Neural progenitor cell (in vitro differentiated cells): ENCODE measurements around the gene WFS1. TPM values are rescaled to one million over a fixed set of nuclear protein-coding genes. Genes with fewer than 3 reads are reported as not detected.

Experiments
- DNase-seq: peaks from one replicate; pipeline ENCODE4 v3.0.0-alpha.2; 2016; ENCODE audit warnings: low spot score
- H2AFZ ChIP-seq: fragments of 200-600 bp; sonication (generic); replicated peaks from 2 replicates; pipeline ENCODE4 v1.6.1; 2016; ENCODE audit warnings: antibody characterized with exemption
- H3F3A ChIP-seq: fragments of 200-600 bp; sonication (generic); 2 replicates; pipeline ENCODE4 v1.6.1; 2016; ENCODE audit warnings: antibody characterized with exemption, low read depth
- H3K27ac ChIP-seq: fragments of 200-600 bp; sonication (generic); 2 replicates; pipeline ENCODE4 v1.5.1; 2016; ENCODE audit warnings: mild to moderate bottlenecking
- H3K27me3 ChIP-seq: fragments of 200-600 bp; sonication (generic); 2 replicates; pipeline ENCODE4 v1.6.1; 2016; ENCODE audit warnings: mild to moderate bottlenecking, moderate library complexity
- H3K36me3 ChIP-seq: fragments of 200-600 bp; sonication (generic); 2 replicates; pipeline ENCODE4 v1.5.1; 2016
- H3K4me1 ChIP-seq: fragments of 200-600 bp; sonication (generic); 2 replicates; pipeline ENCODE4 v1.6.1; 2016; ENCODE audit warnings: mixed run types
- H3K4me2 ChIP-seq: fragments of 200-600 bp; sonication (generic); 2 replicates; pipeline ENCODE4 v1.6.1; 2016
- H3K4me3 ChIP-seq: fragments of 200-600 bp; sonication (generic); 2 replicates; pipeline ENCODE4 v1.5.1; 2016
- H3K79me2 ChIP-seq: fragments of 200-600 bp; sonication (generic); 2 replicates; pipeline ENCODE4 v1.6.1; 2016; ENCODE audit warnings: low read depth
- H3K9ac ChIP-seq: fragments of 200-600 bp; sonication (generic); 2 replicates; pipeline ENCODE4 v1.6.1; 2016
- H3K9me3 ChIP-seq: fragments of 200-600 bp; sonication (generic); 2 replicates; pipeline ENCODE4 v1.5.1; 2016; ENCODE audit warnings: low read depth
- H4K20me1 ChIP-seq: fragments of 200-600 bp; sonication (generic); 2 replicates; pipeline ENCODE4 v1.6.1; 2016; ENCODE audit warnings: low read depth
- H3K27ac Mint-ChIP-seq: 3 replicates; pipeline ENCODE4 v1.8.0; 2021; ENCODE audit warnings: mixed read lengths
- H3K27me3 Mint-ChIP-seq: 2 replicates; pipeline ENCODE4 v1.8.0; 2022; ENCODE audit warnings: low read depth, mild to moderate bottlenecking, inconsistent platforms, moderate library complexity, mixed read lengths; ENCODE audit not compliant: insufficient read depth
- H3K36me3 Mint-ChIP-seq: 3 replicates; pipeline ENCODE4 v1.8.0; 2021; ENCODE audit warnings: mixed read lengths
- H3K4me1 Mint-ChIP-seq: 3 replicates; pipeline ENCODE4 v1.8.0; 2021; ENCODE audit warnings: mixed read lengths
- H3K4me3 Mint-ChIP-seq: 3 replicates; pipeline ENCODE4 v1.8.0; 2021; ENCODE audit warnings: mild to moderate bottlenecking, moderate library complexity, mixed read lengths
- H3K9me3 Mint-ChIP-seq: 3 replicates; pipeline ENCODE4 v1.8.0; 2020; ENCODE audit warnings: mixed read lengths
- EZH2 ChIP-seq: fragments of 200-600 bp; sonication (generic); IDR thresholded peaks from 2 replicates; pipeline ENCODE4 v1.6.1; 2017; ENCODE audit warnings: antibody characterized with exemption, mild to moderate bottlenecking, moderate library complexity
- EZH2phosphoT487 ChIP-seq: fragments of 200-600 bp; sonication (generic); IDR thresholded peaks from 2 replicates; pipeline ENCODE4 v1.6.1; 2017; ENCODE audit warnings: antibody characterized with exemption
- total RNA-seq: library from RNA; depleted of rRNA; stranded (reverse); fragments of >200 nt; gene quantifications from 2 replicates; pipeline ENCODE4 v1.2.3, GENCODE V29; 2015; ENCODE audit warnings: low replicate concordance
- TF ChIP-seq, protein P1 (sequence below): fragments of 200-600 bp; sonication (generic); IDR thresholded peaks from 2 replicates; pipeline ENCODE4 v1.5.1; 2017; ENCODE audit warnings: antibody characterized with exemption, mild to moderate bottlenecking

The WFS1 gene
- total RNA-seq, 1 donor from 2014 or later = 8.8 TPM

GRCh38 chr4:6246170-6246634 is 23.4 kb upstream of the WFS1 start:
- Mint-ChIP-seq H3K27me3 (peaks cover 16% of the 10 kb centered on the region), H3K4me1 (peaks cover 5% of the 10 kb centered on the region), H3K36me3 (no peaks in the 10 kb centered on the region), H3K9me3 (peaks cover 10% of the 10 kb centered on the region), H3K27ac (no peak overlapping the region), H3K4me3 (no peak overlapping the region)
- no peaks in the 10 kb centered on the region for H3K9me3 ChIP-seq
- peak overlapping the region; percentile 37 for H3K4me3 ChIP-seq
- no peak overlapping the region for H3K9ac ChIP-seq
- no peak overlapping the region for H3K27ac ChIP-seq
- no peaks in the 10 kb centered on the region for H4K20me1 ChIP-seq
- H3K27me3 ChIP-seq = peaks cover 40% of the 10 kb centered on the region
- H3K36me3 ChIP-seq = no peaks in the 10 kb centered on the region
- H3K4me1 ChIP-seq = no peaks in the 10 kb centered on the region
- peak overlapping the region; percentile 74 for H3K4me2 ChIP-seq
- no peaks in the 10 kb centered on the region for H3K79me2 ChIP-seq
- TF ChIP-seq EZH2phosphoT487 = no peak
- no peak for TF ChIP-seq EZH2
- TF ChIP-seq, protein P1, sequence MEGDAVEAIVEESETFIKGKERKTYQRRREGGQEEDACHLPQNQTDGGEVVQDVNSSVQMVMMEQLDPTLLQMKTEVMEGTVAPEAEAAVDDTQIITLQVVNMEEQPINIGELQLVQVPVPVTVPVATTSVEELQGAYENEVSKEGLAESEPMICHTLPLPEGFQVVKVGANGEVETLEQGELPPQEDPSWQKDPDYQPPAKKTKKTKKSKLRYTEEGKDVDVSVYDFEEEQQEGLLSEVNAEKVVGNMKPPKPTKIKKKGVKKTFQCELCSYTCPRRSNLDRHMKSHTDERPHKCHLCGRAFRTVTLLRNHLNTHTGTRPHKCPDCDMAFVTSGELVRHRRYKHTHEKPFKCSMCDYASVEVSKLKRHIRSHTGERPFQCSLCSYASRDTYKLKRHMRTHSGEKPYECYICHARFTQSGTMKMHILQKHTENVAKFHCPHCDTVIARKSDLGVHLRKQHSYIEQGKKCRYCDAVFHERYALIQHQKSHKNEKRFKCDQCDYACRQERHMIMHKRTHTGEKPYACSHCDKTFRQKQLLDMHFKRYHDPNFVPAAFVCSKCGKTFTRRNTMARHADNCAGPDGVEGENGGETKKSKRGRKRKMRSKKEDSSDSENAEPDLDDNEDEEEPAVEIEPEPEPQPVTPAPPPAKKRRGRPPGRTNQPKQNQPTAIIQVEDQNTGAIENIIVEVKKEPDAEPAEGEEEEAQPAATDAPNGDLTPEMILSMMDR = no peak
- DNase-seq = no peak
- H3F3A ChIP-seq = no peaks in the 10 kb centered on the region
- peak overlapping the region; percentile 92 for H2AFZ ChIP-seq

DNA sequence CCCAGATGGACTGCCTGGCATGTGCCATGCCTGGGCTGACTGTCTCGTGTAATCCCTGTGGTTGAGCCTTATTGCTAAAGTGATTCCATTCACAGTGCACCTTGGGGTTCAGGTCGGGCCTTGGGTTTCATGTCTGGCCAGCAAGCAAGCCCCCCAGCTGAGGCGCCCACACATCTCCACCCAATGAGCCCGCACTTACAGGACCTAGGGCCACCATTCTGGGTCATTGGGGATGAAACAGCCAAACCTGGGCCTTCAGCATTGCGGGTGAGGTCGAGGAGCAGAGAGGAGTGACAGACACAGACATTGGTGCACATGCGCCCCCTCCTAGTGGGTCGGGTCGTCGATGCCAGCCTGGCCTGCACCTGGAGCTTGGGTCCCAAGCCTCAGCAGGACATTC is 21.3 kb upstream of the WFS1 start:
- no peak overlapping the region for H3K4me3 ChIP-seq
- H3K4me2 ChIP-seq = no peak overlapping the region
- Mint-ChIP-seq H3K36me3 (no peaks in the 10 kb centered on the region), H3K27me3 (peaks cover 22% of the 10 kb centered on the region), H3K4me1 (peaks cover 5% of the 10 kb centered on the region), H3K9me3 (peaks cover 10% of the 10 kb centered on the region), H3K27ac (no peak overlapping the region), H3K4me3 (no peak overlapping the region)
- H3K9ac ChIP-seq = no peak overlapping the region
- peaks cover 34% of the 10 kb centered on the region for H3K27me3 ChIP-seq
- no peak overlapping the region for H2AFZ ChIP-seq
- H3K4me1 ChIP-seq = no peaks in the 10 kb centered on the region
- H3K9me3 ChIP-seq = no peaks in the 10 kb centered on the region
- H3K27ac ChIP-seq = no peak overlapping the region
- no peak for TF ChIP-seq EZH2phosphoT487
- TF ChIP-seq EZH2 = no peak
- TF ChIP-seq, protein P1 = no peak
- no peak for DNase-seq
- no peaks in the 10 kb centered on the region for H3F3A ChIP-seq
- H3K79me2 ChIP-seq = no peaks in the 10 kb centered on the region
- H4K20me1 ChIP-seq = no peaks in the 10 kb centered on the region
- H3K36me3 ChIP-seq = no peaks in the 10 kb centered on the region

DNA sequence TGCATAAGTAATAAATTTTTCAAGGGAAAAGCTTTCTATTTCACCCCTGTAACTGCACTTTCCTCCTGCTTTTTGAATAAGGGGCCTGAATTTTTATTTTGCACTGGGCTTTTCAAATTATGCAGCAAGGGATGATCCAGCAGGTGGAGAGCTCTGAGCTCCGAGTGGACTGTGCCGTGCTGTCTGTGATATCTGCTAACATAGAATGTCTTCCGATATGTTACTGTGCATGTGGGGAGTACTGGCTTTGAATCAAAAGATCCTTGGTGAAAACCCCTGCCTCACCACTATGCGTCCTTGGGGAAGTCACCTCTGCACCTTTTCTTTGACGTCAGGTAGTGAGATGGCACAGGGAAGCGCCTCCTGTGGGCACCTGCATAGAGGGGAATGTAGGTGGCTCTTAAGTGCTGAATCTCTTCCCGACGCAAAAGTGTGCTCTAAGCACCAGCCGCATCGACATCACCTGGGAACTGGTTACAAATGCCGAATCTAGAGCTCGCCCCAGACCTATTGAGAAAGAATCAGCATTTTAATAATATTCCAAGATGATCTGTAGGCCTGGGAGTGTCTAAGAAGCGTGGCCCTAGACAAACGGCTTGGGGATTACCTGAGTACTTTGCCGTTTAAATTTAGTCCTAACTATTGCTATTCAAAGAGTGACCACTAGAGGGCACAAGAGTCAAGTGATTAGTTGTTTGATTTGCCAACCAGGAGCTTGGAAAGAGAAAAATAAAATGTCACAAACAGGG is 19.2 kb upstream of the WFS1 start:
- Histone ChIP-seq H3K36me3 (no peaks in the 10 kb centered on the region), H3K4me2 (peak overlapping the region; percentile 56), H3K27ac (no peak overlapping the region), H3K27me3 (peaks cover 14% of the 10 kb centered on the region), H3K4me1 (no peaks in the 10 kb centered on the region), H3K9me3 (no peaks in the 10 kb centered on the region), H4K20me1 (no peaks in the 10 kb centered on the region), H3F3A (no peaks in the 10 kb centered on the region), H3K9ac (no peak overlapping the region), H2AFZ (peak overlapping the region; percentile 69), H3K79me2 (no peaks in the 10 kb centered on the region), H3K4me3 (peak overlapping the region; percentile 24)
- Mint-ChIP-seq H3K4me3 (no peak overlapping the region), H3K9me3 (peaks cover 4% of the 10 kb centered on the region), H3K27ac (peak overlapping the region; percentile 46), H3K4me1 (peaks cover 5% of the 10 kb centered on the region), H3K36me3 (no peaks in the 10 kb centered on the region), H3K27me3 (peaks cover 15% of the 10 kb centered on the region)
- TF ChIP-seq, protein P1 = peak; percentile 88
- no peak for TF ChIP-seq EZH2phosphoT487
- TF ChIP-seq EZH2 = no peak
- peak; percentile 82 for DNase-seq
